Neuronal stem cell (in vitro differentiated cells): ENCODE measurements around the gene EPB41L4A.

Experiments used
- DNase-seq: peaks from one replicate; pipeline ENCODE4 v3.0.0-alpha.2; 2013; ENCODE audit warnings: low spot score
- H2AFZ ChIP-seq: one replicate; pipeline ENCODE4 v1.6.1; 2013; ENCODE audit warnings: mild to moderate bottlenecking, low read length, inconsistent platforms
- H2AK5ac ChIP-seq: 2 replicates; pipeline ENCODE4 v1.6.1; 2013; ENCODE audit warnings: low read depth, mild to moderate bottlenecking, inconsistent platforms, low read length, moderate library complexity, mixed read lengths
- H2BK120ac ChIP-seq: 2 replicates; pipeline ENCODE4 v1.6.1; 2013; ENCODE audit warnings: low read depth, mild to moderate bottlenecking, inconsistent platforms, low read length, moderate library complexity, mixed read lengths
- H2BK12ac ChIP-seq: one replicate; pipeline ENCODE4 v1.6.1; 2013; ENCODE audit warnings: low read length, inconsistent platforms
- H2BK15ac ChIP-seq: 2 replicates; pipeline ENCODE4 v1.6.1; 2013; ENCODE audit warnings: mild to moderate bottlenecking, low read length, inconsistent platforms, mixed read lengths
- H2BK5ac ChIP-seq: one replicate; pipeline ENCODE4 v1.6.1; 2013; ENCODE audit warnings: inconsistent platforms, mild to moderate bottlenecking, low read length, moderate library complexity
- H3K14ac ChIP-seq: one replicate; pipeline ENCODE4 v1.6.1; 2013; ENCODE audit warnings: low read length, inconsistent platforms
- H3K18ac ChIP-seq: 2 replicates; pipeline ENCODE4 v1.6.1; 2013; ENCODE audit warnings: low read length, inconsistent platforms
- H3K23ac ChIP-seq: 2 replicates; pipeline ENCODE4 v1.6.1; 2013; ENCODE audit warnings: low read depth, mild to moderate bottlenecking, mixed read lengths, low read length, inconsistent platforms; ENCODE audit not compliant: poor library complexity
- H3K27ac ChIP-seq: replicated peaks from 3 replicates; pipeline ENCODE4 v1.5.1; 2013; ENCODE audit warnings: low read length, inconsistent platforms
- H3K27me3 ChIP-seq, 3 experiments: 2 replicates each; pipeline ENCODE4 v1.6.1; 2013; ENCODE audit warnings: low read length in 3 of 3, mild to moderate bottlenecking in 2 of 3, inconsistent platforms in 1 of 3, low read depth in 1 of 3, mixed read lengths in 1 of 3, moderate library complexity in 1 of 3; ENCODE audit not compliant: control insufficient read depth in 3 of 3, insufficient read depth in 3 of 3
- H3K36me3 ChIP-seq, 2 donors: replicated peaks in 1 of 2; 2 replicates each; pipeline ENCODE4 v1.6.1; 2013; ENCODE audit warnings: low read length in 2 of 2; ENCODE audit not compliant: control insufficient read depth in 2 of 2, insufficient read depth in 2 of 2
- H3K4ac ChIP-seq: 2 replicates; pipeline ENCODE4 v1.6.1; 2013; ENCODE audit warnings: inconsistent platforms, mild to moderate bottlenecking, low read length, moderate library complexity
- H3K4me1 ChIP-seq, 2 donors: 1 replicate in 1 of 2; 2 replicates in 1 of 2; pipeline ENCODE4 v1.6.1; 2013; ENCODE audit warnings: low read length in 2 of 2, low read depth in 1 of 2; ENCODE audit not compliant: control insufficient read depth in 2 of 2, insufficient read depth in 1 of 2
- H3K4me2 ChIP-seq: one replicate; pipeline ENCODE4 v1.6.1; 2013; ENCODE audit warnings: mild to moderate bottlenecking, low read length, inconsistent platforms; ENCODE audit not compliant: insufficient read depth, poor library complexity, severe bottlenecking
- H3K4me3 ChIP-seq, 2 donors: 2 replicates each; pipeline ENCODE4 v1.5.1; 2013; ENCODE audit warnings: low read length in 2 of 2, mild to moderate bottlenecking in 2 of 2, inconsistent platforms in 1 of 2, moderate library complexity in 1 of 2
- H3K79me1 ChIP-seq: one replicate; pipeline ENCODE4 v1.6.1; 2013; ENCODE audit warnings: low read depth, mild to moderate bottlenecking, inconsistent platforms, low read length, moderate library complexity
- H3K9ac ChIP-seq: one replicate; pipeline ENCODE4 v1.6.1; 2013; ENCODE audit warnings: mild to moderate bottlenecking, low read depth, low read length, inconsistent platforms; ENCODE audit not compliant: poor library complexity
- H3K9me3 ChIP-seq, 2 donors: replicated peaks in 1 of 2; 2 replicates each; pipeline versions ENCODE3 to v1.6.1; 2013; ENCODE audit warnings: low read length in 2 of 2, mild to moderate bottlenecking in 2 of 2, inconsistent platforms in 1 of 2, low read depth in 1 of 2, mixed read lengths in 1 of 2, moderate library complexity in 1 of 2; ENCODE audit not compliant: control insufficient read depth in 2 of 2, insufficient read depth in 1 of 2
- H4K8ac ChIP-seq: one replicate; pipeline ENCODE4 v1.6.1; 2013; ENCODE audit warnings: low read depth, mild to moderate bottlenecking, inconsistent platforms, low read length, moderate library complexity
- H4K91ac ChIP-seq: one replicate; pipeline ENCODE4 v1.6.1; 2013; ENCODE audit warnings: low read length, low read depth, mild to moderate bottlenecking, inconsistent platforms; ENCODE audit not compliant: poor library complexity
- WGBS, 2 donors: extraction: QIAGEN DNeasy Blood & Tissue Kit; methylation state at CpG; one replicate each; pipeline ENCODE4 v1.1.7; 2013; ENCODE audit warnings: missing lambda C conversion rate in 2 of 2, mixed read lengths in 1 of 2; ENCODE audit not compliant: insufficient read length in 2 of 2, insufficient replicate concordance in 1 of 2; ENCODE audit errors: extremely low coverage in 2 of 2; 5-methylcytosine and 5-hydroxymethylcytosine counted together

EPB41L4A gene

GRCh38 chr5:112267231-112267630, 151.8 kb downstream of the EPB41L4A start:
- Histone ChIP-seq H3K18ac (no peak overlapping the region), H3K4me2 (no peak overlapping the region), H2BK5ac (no peak overlapping the region)

DNA sequence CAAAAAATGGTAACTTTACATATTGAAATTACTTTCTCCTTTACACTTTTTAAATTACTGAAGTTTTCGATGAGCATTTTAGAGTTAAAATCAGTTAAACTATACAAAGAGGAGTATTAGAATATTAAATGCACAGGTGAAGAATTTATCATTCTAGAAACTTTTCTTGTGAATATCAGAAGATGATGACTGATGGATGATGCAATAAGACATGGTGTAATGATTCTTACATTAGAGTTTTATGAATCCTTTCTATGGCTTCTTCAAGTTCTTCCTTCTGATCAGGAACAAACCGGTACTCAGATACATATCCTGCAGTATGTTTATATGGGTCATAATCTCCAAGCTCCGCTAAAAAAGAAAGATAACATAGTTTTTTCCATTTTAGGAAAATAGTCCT, 154.4 kb downstream of the EPB41L4A start:
- H2BK120ac ChIP-seq = no peak overlapping the region
- no CpG with 5 or more reads among the region's 3 CpGs for WGBS, 2 donors
- DNase-seq = no peak

More at GRCh38 chr5:112267231-112267630, 151.8 kb downstream of the EPB41L4A start:
- Histone ChIP-seq H4K91ac (no peak overlapping the region), H2BK12ac (no peak overlapping the region), H3K4me3 (no peak overlapping the region), H4K8ac (no peak overlapping the region), H3K23ac (no peak overlapping the region), H3K27ac (no peak overlapping the region), H3K4ac (no peak overlapping the region), H3K14ac (no peak overlapping the region), H2AFZ (no peak overlapping the region), H3K9ac (no peak overlapping the region), H2BK15ac (no peak overlapping the region), H3K9me3 (no peaks in the 10 kb centered on the region), H2AK5ac (no peak overlapping the region), H2BK120ac (no peak overlapping the region), H3K4me1 (peaks cover 0 to 2% of the 10 kb centered on the region in 2 donors), H3K79me1 (no peaks in the 10 kb centered on the region), H3K27me3 (no peaks in the 10 kb centered on the region), H3K36me3 (peaks cover 0 to 34% of the 10 kb centered on the region in 2 donors)
- no peak for DNase-seq
- no CpG with 5 or more reads among the region's 4 CpGs for WGBS, 2 donors

DNA sequence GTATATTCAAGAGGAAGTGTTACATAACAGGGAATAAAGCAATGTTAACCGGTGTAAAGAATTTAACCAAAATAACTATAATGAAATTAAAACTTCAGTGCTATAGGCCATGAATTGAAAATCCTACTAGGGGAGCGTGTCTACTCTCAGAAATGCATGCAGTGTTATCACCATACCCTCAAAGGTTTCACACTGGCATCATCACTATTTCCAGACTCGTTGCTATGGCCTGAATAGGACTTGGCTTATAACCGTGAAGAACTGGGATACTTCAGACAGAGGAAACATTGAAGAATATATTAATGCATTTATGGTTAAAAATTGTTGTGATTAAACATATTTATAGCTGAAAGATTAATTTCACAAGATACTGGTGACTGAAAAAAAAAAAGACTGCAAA, 154.9 kb downstream of the EPB41L4A start:
- Histone ChIP-seq H3K4ac (no peak overlapping the region), H3K23ac (no peak overlapping the region), H4K91ac (no peak overlapping the region), H3K18ac (no peak overlapping the region), H2AFZ (no peak overlapping the region), H3K36me3 (peaks cover 0 to 41% of the 10 kb centered on the region in 2 donors), H3K79me1 (no peaks in the 10 kb centered on the region), H3K4me2 (no peak overlapping the region), H2BK15ac (no peak overlapping the region), H3K4me3 (no peak overlapping the region), H3K27ac (no peak overlapping the region), H3K9me3 (no peaks in the 10 kb centered on the region), H3K9ac (no peak overlapping the region), H2BK12ac (no peak overlapping the region), H2BK120ac (no peak overlapping the region), H3K4me1 (no peaks in the 10 kb centered on the region), H3K27me3 (no peaks in the 10 kb centered on the region), H3K14ac (no peak overlapping the region), H2BK5ac (no peak overlapping the region), H2AK5ac (no peak overlapping the region), H4K8ac (no peak overlapping the region)
- no CpG with 5 or more reads among the region's 4 CpGs for WGBS, 2 donors
- no peak for DNase-seq

More for the DNA sequence above, 154.4 kb downstream of the EPB41L4A start:
- Histone ChIP-seq H3K79me1 (no peaks in the 10 kb centered on the region), H4K91ac (no peak overlapping the region), H2BK12ac (no peak overlapping the region), H3K14ac (no peak overlapping the region), H3K4me2 (no peak overlapping the region), H3K4me1 (no peaks in the 10 kb centered on the region), H2BK15ac (no peak overlapping the region), H2AK5ac (no peak overlapping the region), H3K23ac (no peak overlapping the region), H4K8ac (no peak overlapping the region), H3K4ac (no peak overlapping the region), H3K4me3 (no peak overlapping the region), H3K27ac (no peak overlapping the region), H3K18ac (no peak overlapping the region), H2BK5ac (no peak overlapping the region), H3K27me3 (no peaks in the 10 kb centered on the region), H3K36me3 (peaks cover 0 to 41% of the 10 kb centered on the region in 2 donors), H3K9ac (no peak overlapping the region), H3K9me3 (no peaks in the 10 kb centered on the region), H2AFZ (no peak overlapping the region)

GRCh38 chr5:112263469-112263868, 155.6 kb downstream of the EPB41L4A start:
- Histone ChIP-seq H4K91ac (no peak overlapping the region), H2AK5ac (no peak overlapping the region), H2BK15ac (no peak overlapping the region), H4K8ac (no peak overlapping the region), H3K4me3 (no peak overlapping the region), H2BK12ac (no peak overlapping the region), H2BK5ac (no peak overlapping the region), H3K18ac (no peak overlapping the region), H3K79me1 (no peaks in the 10 kb centered on the region), H2BK120ac (no peak overlapping the region), H3K9me3 (no peaks in the 10 kb centered on the region), H3K4me2 (no peak overlapping the region), H3K23ac (no peak overlapping the region), H3K9ac (no peak overlapping the region), H3K36me3 (peaks cover 0 to 46% of the 10 kb centered on the region in 2 donors), H3K4ac (no peak overlapping the region), H3K27me3 (no peaks in the 10 kb centered on the region), H3K4me1 (no peaks in the 10 kb centered on the region), H3K14ac (no peak overlapping the region), H2AFZ (no peak overlapping the region), H3K27ac (no peak overlapping the region)
- DNase-seq = no peak
- no CpG with 5 or more reads among the region's 1 CpG for WGBS, 2 donors
